Kidney (tissue), 14 donors: ENCODE results near the gene CCDC71. TPM values are rescaled to one million over a fixed set of nuclear protein-coding genes. Genes with fewer than 3 reads are reported as not detected.

Experiments used
- DNase-seq, 5 donors: peaks; one replicate each; pipeline ENCODE4 v3.0.0-alpha.2; 2013 to 2020
- FAIRE-seq: peaks from 2 replicates; lab custom pipeline; 2012; peaks lifted over from hg19 to GRCh38; lab: Jason Lieb, UNC
- H3K27ac ChIP-seq, 2 donors: one replicate each; pipeline ENCODE4 v1.7.0; 2013; ENCODE audit warnings: low read depth in 2 of 2, low read length in 2 of 2, inconsistent platforms in 1 of 2
- H3K27me3 ChIP-seq: one replicate; pipeline ENCODE4 v1.7.1; 2013; ENCODE audit warnings: low read length, inconsistent platforms; ENCODE audit not compliant: control insufficient read depth, insufficient read depth
- H3K36me3 ChIP-seq, 3 donors: one replicate each; pipeline versions ENCODE4 v1.7.0 to v1.7.1; 2013; ENCODE audit warnings: low read length in 3 of 3, control low read depth in 1 of 3, inconsistent platforms in 1 of 3; ENCODE audit not compliant: insufficient read depth in 3 of 3, control insufficient read depth in 2 of 3
- H3K4me1 ChIP-seq, 3 donors: one replicate each; pipeline versions ENCODE4 v1.7.0 to v1.7.1; 2013; ENCODE audit warnings: low read length in 3 of 3, inconsistent platforms in 1 of 3, low read depth in 1 of 3; ENCODE audit not compliant: control insufficient read depth in 2 of 3, insufficient read depth in 2 of 3
- H3K4me3 ChIP-seq, 3 donors: one replicate each; pipeline versions ENCODE4 v1.7.0 to v1.8.1; 2013; ENCODE audit warnings: low read length in 3 of 3, control low read depth in 1 of 3, inconsistent platforms in 1 of 3
- H3K9ac ChIP-seq, 3 donors: one replicate each; pipeline versions ENCODE4 v1.7.0 to v1.7.1; 2013; ENCODE audit warnings: low read length in 3 of 3, control low read depth in 1 of 3, inconsistent platforms in 1 of 3
- H3K9me3 ChIP-seq, 3 donors: one replicate each; pipeline versions ENCODE4 v1.7.0 to v1.7.1; 2013; ENCODE audit warnings: low read length in 3 of 3, control low read depth in 1 of 3, inconsistent platforms in 1 of 3; ENCODE audit not compliant: control insufficient read depth in 2 of 3, insufficient read depth in 1 of 3
- intact Hi-C: fragments of 100-400 bp; cut with DNase I; formaldehyde crosslinking; loops from one replicate; pipeline ENCODE4 v1.11.1; 2022
- polyA plus RNA-seq: library from polyadenylated mRNA; stranded (reverse); fragments of 350-450 nt; fragmentation: Illumina TruSeq; extraction: RNeasy Lipid Tissue Mini Kit (QIAGEN cat#74804); gene quantifications from one replicate; pipeline ENCODE4 v1.2.3, GENCODE V29; 2014; ENCODE audit warnings: low read depth, low replicate concordance; ENCODE audit not compliant: insufficient read depth
- total RNA-seq: library from RNA; stranded (reverse); fragmentation: NEBNext Ultra II Directional; extraction: Animal tissue kit (Norgen Biotek cat#: 25700); gene quantifications from one replicate; pipeline ENCODE4 v1.2.1, GENCODE V29; 2021
- TF ChIP-seq, protein P1 (sequence below): IDR thresholded peaks from 3 replicates; pipeline ENCODE4 v1.5.1; 2012; ENCODE audit warnings: mild to moderate bottlenecking, moderate library complexity, borderline replicate concordance; ENCODE audit not compliant: insufficient read depth; ENCODE audit errors: extremely low read depth
- donor health status: control.
- donor health status: control.
- donor health status: control.
- donor health status: control.
- donor health status: control.
- donor health status: DM: yes; HTN: yes; CAD: no.
- donor health status: Normal renal cell carcinoma (clear cell type).

The CCDC71 gene
- total and polyA plus RNA-seq, 2 donors from 2014 or later, result 21.0 to 27.6 TPM

DNA sequence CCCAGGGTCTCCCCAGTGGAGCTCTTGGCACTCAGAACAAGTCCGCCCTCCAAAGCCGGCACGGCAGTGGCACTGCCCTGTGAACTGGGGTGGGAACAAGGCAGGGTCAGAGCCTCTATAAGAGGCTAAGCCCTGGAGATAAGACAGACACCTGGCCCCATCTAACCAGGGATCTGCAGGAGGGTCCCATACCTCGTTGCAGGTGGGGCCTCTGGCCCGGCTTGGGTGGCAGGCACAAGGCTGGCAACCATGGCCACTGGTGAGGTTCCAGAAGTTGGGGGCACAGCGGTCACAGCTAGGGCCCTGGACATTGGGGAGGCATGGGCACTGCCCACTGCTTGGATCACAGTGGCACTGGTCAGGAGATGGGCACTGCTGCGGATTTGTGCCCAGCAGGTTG lies 41.9 kb downstream of the CCDC71 start:
- DNase-seq (no peak), FAIRE-seq (no peak)
- Histone ChIP-seq H3K4me1 (peaks cover 3 to 10% (median 8%) of the 10 kb centered on the region in 3 donors), H3K27ac (no peak overlapping the region), H3K9ac (no peak overlapping the region), H3K27me3 (no peaks in the 10 kb centered on the region), H3K4me3 (no peak overlapping the region), H3K9me3 (no peaks in the 10 kb centered on the region), H3K36me3 (peaks cover 0 to 58% (median 37%) of the 10 kb centered on the region in 3 donors)
- TF ChIP-seq, protein P1, sequence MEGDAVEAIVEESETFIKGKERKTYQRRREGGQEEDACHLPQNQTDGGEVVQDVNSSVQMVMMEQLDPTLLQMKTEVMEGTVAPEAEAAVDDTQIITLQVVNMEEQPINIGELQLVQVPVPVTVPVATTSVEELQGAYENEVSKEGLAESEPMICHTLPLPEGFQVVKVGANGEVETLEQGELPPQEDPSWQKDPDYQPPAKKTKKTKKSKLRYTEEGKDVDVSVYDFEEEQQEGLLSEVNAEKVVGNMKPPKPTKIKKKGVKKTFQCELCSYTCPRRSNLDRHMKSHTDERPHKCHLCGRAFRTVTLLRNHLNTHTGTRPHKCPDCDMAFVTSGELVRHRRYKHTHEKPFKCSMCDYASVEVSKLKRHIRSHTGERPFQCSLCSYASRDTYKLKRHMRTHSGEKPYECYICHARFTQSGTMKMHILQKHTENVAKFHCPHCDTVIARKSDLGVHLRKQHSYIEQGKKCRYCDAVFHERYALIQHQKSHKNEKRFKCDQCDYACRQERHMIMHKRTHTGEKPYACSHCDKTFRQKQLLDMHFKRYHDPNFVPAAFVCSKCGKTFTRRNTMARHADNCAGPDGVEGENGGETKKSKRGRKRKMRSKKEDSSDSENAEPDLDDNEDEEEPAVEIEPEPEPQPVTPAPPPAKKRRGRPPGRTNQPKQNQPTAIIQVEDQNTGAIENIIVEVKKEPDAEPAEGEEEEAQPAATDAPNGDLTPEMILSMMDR, result no peak
- intact Hi-C loops, result no loop called here

DNA sequence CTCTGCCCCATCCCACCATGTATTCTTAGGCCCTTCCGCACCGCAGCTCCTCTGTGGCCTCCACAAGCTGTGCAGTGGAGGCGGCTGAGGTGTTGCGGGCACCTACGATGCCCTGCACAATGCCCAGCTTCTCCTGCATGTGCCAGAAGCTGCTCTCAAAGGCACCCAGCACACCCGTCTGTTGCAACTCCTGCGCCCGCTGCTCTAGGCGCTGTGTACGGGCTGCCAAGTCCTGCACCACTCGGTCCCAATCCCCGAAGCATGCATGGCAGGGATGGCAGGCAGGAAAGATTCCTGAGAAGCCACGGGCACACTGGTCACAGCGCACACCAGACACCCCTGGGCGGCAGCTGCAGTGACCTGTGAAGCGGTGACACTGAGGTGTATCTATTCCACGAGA lies 42.4 kb downstream of the CCDC71 start:
- Histone ChIP-seq H3K9ac (no peak overlapping the region), H3K27me3 (no peaks in the 10 kb centered on the region), H3K4me1 (peaks cover 3 to 15% (median 10%) of the 10 kb centered on the region in 3 donors), H3K27ac (no peak overlapping the region), H3K4me3 (no peak overlapping the region), H3K9me3 (no peaks in the 10 kb centered on the region), H3K36me3 (peaks cover 1 to 60% (median 38%) of the 10 kb centered on the region in 3 donors)
- DNase-seq (no peak), FAIRE-seq (no peak)
- TF ChIP-seq, protein P1, result no peak
- intact Hi-C loops, result no loop called here

DNA sequence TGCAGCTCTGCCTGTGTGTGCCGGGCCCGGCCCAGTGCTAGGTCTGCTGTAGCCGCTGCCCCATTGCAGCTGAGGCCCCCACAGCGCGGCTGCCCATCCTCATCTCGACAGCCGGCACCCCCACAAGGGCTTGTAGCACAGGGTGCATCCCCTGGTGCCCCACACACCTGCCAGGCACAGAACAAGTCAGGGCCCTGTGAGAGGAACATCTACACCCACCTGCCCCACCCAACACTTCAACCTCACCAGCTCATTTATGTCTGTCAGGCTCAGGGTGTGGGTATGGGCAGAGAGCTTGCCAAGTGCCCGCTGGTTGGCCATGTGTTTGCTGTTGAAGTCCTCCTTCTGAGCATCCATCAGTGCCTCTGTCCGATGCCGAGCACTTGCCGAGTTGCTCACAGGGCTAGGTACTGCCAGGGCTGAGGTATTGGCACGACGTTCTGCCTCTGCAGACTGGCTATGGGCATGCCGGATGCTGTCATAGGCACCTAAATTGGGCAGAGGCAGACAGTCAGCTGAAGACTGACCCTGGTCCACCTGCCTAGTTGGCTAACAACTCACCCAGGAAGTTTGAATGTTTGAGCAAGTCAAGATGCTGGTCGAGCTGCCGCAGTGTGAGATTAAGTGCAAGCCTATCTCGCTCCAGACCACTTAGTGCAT lies 43.1 kb downstream of the CCDC71 start:
- Histone ChIP-seq H3K27me3 (no peaks in the 10 kb centered on the region), H3K9ac (no peak overlapping the region), H3K4me3 (no peak overlapping the region), H3K9me3 (no peaks in the 10 kb centered on the region), H3K36me3 (peaks cover 3 to 60% (median 36%) of the 10 kb centered on the region in 3 donors), H3K27ac (no peak overlapping the region), H3K4me1 (peaks cover 3 to 15% (median 10%) of the 10 kb centered on the region in 3 donors)
- DNase-seq (no peak), FAIRE-seq (no peak)
- intact Hi-C loops, result no loop called here
- TF ChIP-seq, protein P1, result no peak
